Ascending aorta (tissue), 2 donors: ENCODE data around the gene ADH5. TPM values are rescaled to one million over a fixed set of nuclear protein-coding genes. Genes with fewer than 3 reads are reported as not detected.
"Not testable (repeated sequence)": the region's sequence is repeated elsewhere in the genome, so short reads cannot be mapped to it uniquely, and the experiment has no call there.

Source experiments
- DNase-seq, 2 donors: peaks; one replicate each; pipeline ENCODE4 v3.0.0-alpha.2; 2019; ENCODE audit warnings: low spot score in 2 of 2
- H3K27ac ChIP-seq, 2 donors: fragments of 200-600 bp; sonication (generic); one replicate each; pipeline ENCODE4 v1.5.1; 2016 to 2017; ENCODE audit warnings: mild to moderate bottlenecking in 1 of 2
- H3K27me3 ChIP-seq: fragments of 200-600 bp; sonication (generic); one replicate; pipeline ENCODE4 v1.5.1; 2017
- H3K36me3 ChIP-seq, 2 donors: fragments of 200-600 bp; sonication (generic); one replicate each; pipeline ENCODE4 v1.5.1; 2016
- H3K4me1 ChIP-seq, 2 donors: fragments of 200-600 bp; sonication (generic); one replicate each; pipeline ENCODE4 v1.5.1; 2016 to 2017; ENCODE audit warnings: mild to moderate bottlenecking in 1 of 2
- H3K4me3 ChIP-seq, 2 donors: fragments of 200-600 bp; sonication (generic); one replicate each; pipeline ENCODE4 v1.5.1; 2016 to 2017; ENCODE audit warnings: mild to moderate bottlenecking in 1 of 2
- H3K9me3 ChIP-seq, 2 donors: fragments of 200-600 bp; sonication (generic); one replicate each; pipeline ENCODE4 v1.5.1; 2016
- CTCF ChIP-seq, 3 experiments: fragments of 200-600 bp in 2 of 3; fragments of 450-650 bp in 1 of 3; sonication (generic) in 2 of 3; IDR thresholded peaks; one replicate each; pipeline ENCODE4 v1.5.1; 2016 to 2019; ENCODE audit warnings: antibody characterized with exemption in 3 of 3, mild to moderate bottlenecking in 1 of 3, moderate library complexity in 1 of 3
- intact Hi-C: fragments of 100-400 bp; cut with DNase I; formaldehyde crosslinking; loops from one replicate; pipeline ENCODE4 v1.15.1; 2023
- total RNA-seq: library from RNA; depleted of rRNA; stranded (reverse); fragments of >200 nt; gene quantifications from one replicate; pipeline ENCODE4 v1.1.0, GENCODE V29; 2016

The ADH5 gene
- total RNA-seq, 1 donor from 2014 or later = 93.4 TPM

- TF ChIP-seq CTCF (IDR thresholded peaks at IDR 0.05) = no peak
- Histone ChIP-seq H3K36me3 (no peaks in the 10 kb centered on the region), H3K4me1 (peaks cover 0 to 12% of the 10 kb centered on the region in 2 donors), H3K4me3 (peak overlapping the region; percentile 2 to 95), H3K9me3 (peaks cover 0 to 26% of the 10 kb centered on the region in 2 donors), H3K27ac (peak overlapping the region; percentile 97 to 98), H3K27me3 (no peaks in the 10 kb centered on the region)
- no peak for DNase-seq
- intact Hi-C loops = loop anchor here (10.0 kb wide), 1 partner anchor 214 kb away; no protein-coding TSS in a partner anchor
Measured at GRCh38 chr4:99091216-99091575, 2.6 kb upstream of the ADH5 start.

GRCh38 chr4:99090481-99091215 lies 2.1 kb upstream of the ADH5 start:
- TF ChIP-seq CTCF (IDR thresholded peaks at IDR 0.05) = no peak
- Histone ChIP-seq H3K36me3 (peaks cover 0 to 1% of the 10 kb centered on the region in 2 donors), H3K27ac (peak overlapping the region; percentile 97 to 98), H3K4me3 (peak overlapping the region; percentile 2 to 95), H3K4me1 (peaks cover 0 to 12% of the 10 kb centered on the region in 2 donors), H3K9me3 (peaks cover 0 to 26% of the 10 kb centered on the region in 2 donors), H3K27me3 (no peaks in the 10 kb centered on the region)
- intact Hi-C loops = loop anchor here (10.0 kb wide), 1 partner anchor 214 kb away; no protein-coding TSS in a partner anchor
- DNase-seq = no peak

GRCh38 chr4:99088023-99088449 lies 552 bp downstream of the ADH5 start:
- peaks cover 0 to 15% of the 10 kb centered on the region in 2 donors for H3K9me3 ChIP-seq
- TF ChIP-seq CTCF (IDR thresholded peaks at IDR 0.05) = no peak
- H3K36me3 ChIP-seq = peaks cover 13 to 25% of the 10 kb centered on the region in 2 donors
- intact Hi-C loops = loop anchor here (2.0 to 10.0 kb wide), 3 partner anchors 27 to 317 kb away; no protein-coding TSS in a partner anchor
- peak overlapping the region; percentile 87 to 95 for H3K4me3 ChIP-seq
- no peaks in the 10 kb centered on the region for H3K27me3 ChIP-seq
- H3K27ac ChIP-seq = peak overlapping the region; percentile 97 to 98
- DNase-seq = peak; percentile 48 to 88
- H3K4me1 ChIP-seq = peaks cover 0 to 16% of the 10 kb centered on the region in 2 donors

- TF ChIP-seq CTCF (IDR thresholded peaks at IDR 0.05) = no peak
- no peaks in the 10 kb centered on the region for H3K27me3 ChIP-seq
- peaks cover 34 to 60% of the 10 kb centered on the region in 2 donors for H3K36me3 ChIP-seq
- no peak overlapping the region for H3K4me3 ChIP-seq
- intact Hi-C loops = loop anchor here (10.0 kb wide), 1 partner anchor 320 kb away; no protein-coding TSS in a partner anchor
- H3K4me1 ChIP-seq = peaks cover 0 to 16% of the 10 kb centered on the region in 2 donors
- no peak for DNase-seq
- H3K9me3 ChIP-seq = no peaks in the 10 kb centered on the region
- peak overlapping the region; percentile 3 to 10 for H3K27ac ChIP-seq
Measured at GRCh38 chr4:99084595-99084994, 4.0 kb downstream of the ADH5 start.

- Histone ChIP-seq H3K36me3 (peaks cover 46 to 84% of the 10 kb centered on the region in 2 donors), H3K4me1 (peaks cover 0 to 16% of the 10 kb centered on the region in 2 donors), H3K27ac (no peak overlapping the region), H3K27me3 (no peaks in the 10 kb centered on the region), H3K4me3 (no peak overlapping the region), H3K9me3 (no peaks in the 10 kb centered on the region)
- no peak for TF ChIP-seq CTCF (IDR thresholded peaks at IDR 0.05)
- DNase-seq = no peak
- intact Hi-C loops = loop anchor here (10.0 kb wide), 1 partner anchor 323 kb away; no protein-coding TSS in a partner anchor
Measured at GRCh38 chr4:99082192-99082591, 6.4 kb downstream of the ADH5 start.

- Histone ChIP-seq H3K4me1 (peaks cover 0 to 13% of the 10 kb centered on the region in 2 donors), H3K36me3 (peaks cover 55 to 97% of the 10 kb centered on the region in 2 donors)
- H3K27me3 ChIP-seq, DNase-seq, H3K9me3 ChIP-seq, H3K27ac ChIP-seq, H3K4me3 ChIP-seq: not testable (repeated sequence)
- intact Hi-C loops = loop anchor here (10.0 kb wide), 1 partner anchor 324 kb away; no protein-coding TSS in a partner anchor
Measured at GRCh38 chr4:99080869-99081268, 7.7 kb downstream of the ADH5 start.
